GM19193 (cell line): ENCODE results near the gene CDC20.
A peak's percentile ranks its signal among the peaks of the same experiment; 100 is the strongest.

Source experiments
- POLR2A ChIP-seq: IDR thresholded peaks from 4 replicates; pipeline ENCODE4 v1.6.1; 2011; ENCODE audit not compliant: insufficient read depth, insufficient read length; ENCODE audit errors: extremely low read depth

CDC20 gene

GRCh38 chr1:43382027-43382779, 23.4 kb downstream of the CDC20 start:
- TF ChIP-seq POLR2A = no peak

- no peak for TF ChIP-seq POLR2A
Observed at GRCh38 chr1:43383449-43383848, 24.7 kb downstream of the CDC20 start.

DNA sequence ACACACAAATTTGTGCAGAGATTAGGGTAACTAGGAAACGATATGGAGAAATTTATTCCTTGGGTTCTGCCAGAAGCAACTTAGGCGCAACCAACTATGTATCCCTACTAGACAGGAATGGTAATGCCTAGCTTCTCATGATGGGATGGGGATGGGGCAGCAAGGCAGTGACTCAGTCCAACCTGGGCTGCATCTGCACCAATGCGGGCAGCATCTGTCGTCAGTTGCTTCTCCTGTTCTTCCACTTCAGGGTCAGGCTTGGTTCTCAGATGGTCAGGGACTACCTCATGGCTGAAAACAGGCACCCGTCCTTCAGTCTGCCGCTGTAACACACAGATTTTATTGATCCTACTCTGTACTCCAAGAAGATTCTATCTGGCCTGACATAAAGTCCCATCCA, 27.9 kb downstream of the CDC20 start:
- no peak for TF ChIP-seq POLR2A

GRCh38 chr1:43387976-43388599, 29.3 kb downstream of the CDC20 start:
- no peak for TF ChIP-seq POLR2A

GRCh38 chr1:43388613-43389012, 29.8 kb downstream of the CDC20 start:
- TF ChIP-seq POLR2A = no peak

DNA sequence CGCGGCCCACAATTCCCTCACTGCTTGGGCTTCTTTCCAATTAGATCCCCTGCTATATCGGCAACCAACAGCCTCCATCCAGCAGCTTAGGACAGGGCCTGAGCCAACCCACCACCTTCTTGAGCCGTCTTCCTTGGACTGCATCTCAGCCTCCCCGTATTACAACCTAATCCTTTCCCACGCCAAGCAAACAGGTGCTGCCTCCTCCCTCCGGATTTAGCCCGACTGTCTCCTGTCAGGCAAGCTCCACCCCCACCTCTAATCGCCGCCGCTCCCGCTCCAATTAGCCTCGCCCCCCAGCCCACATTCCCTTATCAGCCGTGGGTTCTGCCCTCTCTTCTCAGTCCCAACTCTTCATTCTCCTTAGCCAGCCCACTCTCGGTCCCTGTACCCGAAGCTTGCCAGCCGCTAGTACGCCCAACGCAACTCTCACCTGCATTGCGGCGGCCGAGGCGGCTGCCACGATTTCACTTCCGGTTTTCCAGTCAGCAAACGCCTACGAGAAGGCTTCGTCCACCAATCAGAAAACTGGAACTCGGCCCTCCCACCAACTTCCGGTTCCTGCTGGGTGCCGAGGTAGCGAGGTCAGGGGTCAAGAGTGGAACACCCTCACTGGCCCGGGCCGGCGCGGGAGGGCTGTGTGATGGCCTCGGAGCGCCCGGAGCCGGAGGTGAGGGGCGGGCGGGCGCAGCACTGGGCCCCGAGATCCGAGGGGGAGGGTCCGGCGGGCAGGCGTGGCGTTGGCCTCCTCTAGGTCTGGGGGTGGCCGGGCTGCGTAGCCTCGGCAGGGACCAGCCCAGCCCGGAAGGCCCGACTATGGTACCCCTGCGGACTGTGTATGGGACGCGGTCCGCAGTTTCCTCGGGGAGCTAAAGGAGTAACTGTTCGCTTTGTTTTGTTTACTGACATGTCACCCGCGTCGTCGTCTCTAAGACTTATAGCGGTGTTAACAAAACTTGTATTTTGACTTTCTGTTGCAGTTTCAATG, 30.8 kb downstream of the CDC20 start, which contains the start of the genes MED8 and SZT2:
MED8 (minus strand) TSS at position 475 of the 988 bp plus-strand sequence; CDS start at position 439, 36 bp downstream.
SZT2 (plus strand) TSS at position 574 of the 988 bp plus-strand sequence; CDS start at position 644, 70 bp downstream.
- peak; percentile 90 for TF ChIP-seq POLR2A

GRCh38 chr1:43392702-43393101, 33.9 kb downstream of the CDC20 start:
- TF ChIP-seq POLR2A = no peak

- TF ChIP-seq POLR2A = no peak
Observed at GRCh38 chr1:43395523-43395922, 36.7 kb downstream of the CDC20 start.

- TF ChIP-seq POLR2A = no peak
Observed at GRCh38 chr1:43396059-43396458, 37.3 kb downstream of the CDC20 start.

- TF ChIP-seq POLR2A = no peak
Observed at GRCh38 chr1:43398227-43398626, 39.4 kb downstream of the CDC20 start.

DNA sequence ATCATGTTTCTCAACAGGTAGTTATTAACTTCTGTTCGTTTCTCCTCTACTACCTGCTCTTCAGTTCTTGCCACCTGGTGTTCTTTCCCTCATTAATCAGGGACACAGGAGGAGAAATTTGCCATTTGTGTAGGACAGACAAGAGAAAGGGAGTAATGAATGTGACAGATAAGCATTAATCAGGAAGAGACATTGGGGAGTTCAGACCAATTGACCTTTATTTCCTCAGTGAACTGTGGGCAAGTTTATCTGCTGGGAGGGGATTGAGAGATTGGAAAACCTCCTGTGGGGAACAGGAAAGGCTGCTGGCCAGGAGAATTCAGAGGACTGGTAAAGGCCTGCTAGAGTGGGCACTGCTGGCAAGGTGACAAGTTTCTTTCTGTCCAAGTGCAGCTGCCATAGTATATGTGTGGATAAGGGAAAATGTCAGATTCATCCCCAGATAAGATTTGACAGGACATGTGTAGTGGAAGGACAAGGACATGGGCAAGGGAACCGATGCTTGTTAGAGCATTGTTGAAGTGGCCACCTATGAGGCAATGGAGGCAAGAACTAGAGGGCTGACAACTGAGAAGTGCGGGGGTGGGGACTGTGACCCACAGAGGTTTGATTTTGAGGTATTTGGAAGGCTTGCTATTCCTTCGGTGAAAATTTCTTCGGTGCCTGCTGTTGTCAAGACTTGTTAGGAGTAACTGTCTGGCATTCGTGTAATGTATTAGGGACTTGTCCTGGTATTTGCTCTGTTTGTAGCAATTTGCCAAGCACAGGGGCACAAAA, 43.5 kb downstream of the CDC20 start:
- TF ChIP-seq POLR2A = no peak

DNA sequence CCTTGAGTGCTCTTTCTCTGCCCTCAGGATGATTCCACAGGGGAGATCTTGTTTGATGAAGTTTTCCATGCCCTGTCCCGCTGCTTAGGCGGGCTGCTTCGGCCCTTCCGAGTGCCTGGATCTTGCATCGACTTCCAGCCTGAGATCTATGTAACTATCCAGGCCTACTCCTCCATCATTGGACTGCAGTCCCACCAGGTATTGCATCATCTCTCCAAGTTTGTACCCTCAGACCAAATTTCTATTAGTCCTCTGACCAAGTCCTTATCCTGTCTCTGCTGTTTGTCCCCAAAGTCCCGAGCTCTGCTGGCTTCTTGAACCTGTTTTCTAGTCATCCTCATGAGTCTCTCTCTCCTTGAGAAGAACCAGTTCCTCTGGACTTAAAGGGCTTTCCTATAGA, 45.6 kb downstream of the CDC20 start:
- no peak for TF ChIP-seq POLR2A

DNA sequence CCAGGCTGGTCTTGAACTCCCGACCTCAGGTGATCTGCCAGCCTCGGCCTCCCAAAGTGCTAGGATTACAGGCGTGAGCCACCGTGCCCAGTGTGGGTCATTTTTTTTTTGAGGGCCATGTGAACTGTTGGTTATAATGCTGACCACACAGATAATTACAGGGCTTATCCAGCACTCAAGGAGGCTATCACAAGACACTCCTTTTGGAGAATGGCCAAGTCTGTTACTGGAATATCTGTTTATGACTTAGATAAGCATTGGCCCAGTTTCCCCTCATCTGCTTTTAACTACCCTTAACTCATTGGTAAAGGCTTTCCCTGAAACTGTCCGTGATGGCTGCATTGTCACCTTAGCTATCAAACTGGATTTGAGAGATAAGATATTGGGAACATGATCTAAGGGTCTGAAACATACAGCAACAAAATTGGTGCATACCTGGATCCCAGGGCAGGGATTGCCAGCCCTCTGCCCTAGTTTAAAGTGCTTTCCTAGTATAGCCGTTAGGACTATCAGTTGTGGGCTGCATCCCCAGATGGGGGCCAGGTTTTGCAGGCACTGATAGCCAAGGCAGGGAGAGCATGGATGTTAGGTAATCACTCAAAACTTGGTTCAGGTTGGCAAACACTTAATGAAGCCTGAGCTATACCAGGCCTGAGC, 46.6 kb downstream of the CDC20 start:
- no peak for TF ChIP-seq POLR2A

GRCh38 chr1:43405876-43406234, 47.1 kb downstream of the CDC20 start:
- no peak for TF ChIP-seq POLR2A
